GM19328 (cell line): ENCODE measurements around the gene PBRM1.
A peak's percentile ranks its signal among the peaks of the same experiment; 100 is the strongest.
"Not testable (repeated sequence)": the region's sequence is repeated elsewhere in the genome, so short reads cannot be mapped to it uniquely, and the experiment has no call there.

Experiments used
- ATAC-seq: cut with Tn5 transposase; IDR thresholded peaks from one replicate; pipeline ENCODE4 v1.9.1; 2021; ENCODE audit warnings: mild to moderate bottlenecking, moderate library complexity; ENCODE audit not compliant: unreplicated experiment

The PBRM1 gene

GRCh38 chr3:52685709-52686691, at the start of gene PBRM1, which contains the start of gene GNL3:
TSS of gene PBRM1 (minus strand) at chr3:52685913.
TSS of gene GNL3 (plus strand) at chr3:52686032. CDS start at chr3:52686093, 61 bp downstream.
- peak; percentile 63 for ATAC-seq

GRCh38 chr3:52733256-52733891, 47.7 kb upstream of the PBRM1 start:
- ATAC-seq: no peak

- no peak for ATAC-seq
Observed at GRCh38 chr3:52731590-52731989, 45.9 kb upstream of the PBRM1 start.

- ATAC-seq: no peak
Observed at GRCh38 chr3:52730681-52731080, 45.0 kb upstream of the PBRM1 start.

- not testable (repeated sequence) for ATAC-seq
Observed at GRCh38 chr3:52728753-52729152, 43.0 kb upstream of the PBRM1 start.

DNA sequence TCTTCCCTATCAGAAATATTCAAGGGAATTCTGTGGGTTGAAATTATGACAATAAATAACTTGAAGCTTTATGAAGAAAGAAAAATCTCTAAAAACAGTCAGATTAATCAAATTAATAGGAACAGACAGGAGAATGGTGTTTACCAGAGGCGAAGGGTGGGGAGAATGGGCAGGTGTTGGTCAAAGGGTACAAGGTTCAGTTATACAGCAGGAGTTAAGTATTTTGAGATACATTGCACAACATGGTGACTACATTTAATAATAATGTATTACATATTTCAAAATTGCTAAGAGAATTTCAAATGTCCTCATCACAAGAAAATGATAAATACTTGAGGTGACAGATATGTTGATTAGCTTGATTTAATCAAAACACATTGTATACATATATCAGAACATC, 38.8 kb upstream of the PBRM1 start:
- ATAC-seq: no peak

DNA sequence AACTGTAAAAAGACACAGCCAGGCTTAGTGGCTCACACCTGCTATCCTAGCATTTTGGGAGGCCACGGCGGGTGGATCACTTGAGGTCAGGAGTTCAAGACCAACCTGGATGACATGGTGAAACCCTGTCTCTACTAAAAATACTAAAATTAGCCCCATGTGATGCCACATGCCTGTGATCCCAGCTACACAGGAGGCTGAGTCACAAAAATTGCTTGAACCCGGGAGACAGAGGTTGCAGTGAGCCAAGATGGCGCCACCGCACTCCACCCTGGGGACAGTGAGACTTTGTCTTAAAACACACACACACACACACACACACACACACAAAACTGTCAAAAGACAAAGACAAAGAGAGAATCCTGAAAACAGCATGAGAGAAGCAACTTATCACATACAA, 38.2 kb upstream of the PBRM1 start:
- ATAC-seq: no peak

GRCh38 chr3:52722491-52722890, 36.8 kb upstream of the PBRM1 start:
- no peak for ATAC-seq

DNA sequence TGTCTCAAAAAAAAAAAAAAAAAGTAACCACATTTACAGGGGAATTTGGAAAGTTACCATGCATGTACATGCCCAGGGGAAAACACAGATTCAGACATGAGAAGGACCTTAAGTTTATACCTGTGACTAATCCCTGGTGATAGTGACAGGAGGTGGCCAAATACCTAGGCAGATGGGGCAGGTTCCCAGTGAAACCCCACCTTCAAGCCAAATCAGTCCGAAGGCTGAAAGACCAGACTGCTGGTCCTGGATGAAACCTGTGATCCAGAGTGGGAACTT, 36.0 kb upstream of the PBRM1 start:
- ATAC-seq: no peak

- no peak for ATAC-seq
Observed at GRCh38 chr3:52721002-52721729, 35.5 kb upstream of the PBRM1 start.

DNA sequence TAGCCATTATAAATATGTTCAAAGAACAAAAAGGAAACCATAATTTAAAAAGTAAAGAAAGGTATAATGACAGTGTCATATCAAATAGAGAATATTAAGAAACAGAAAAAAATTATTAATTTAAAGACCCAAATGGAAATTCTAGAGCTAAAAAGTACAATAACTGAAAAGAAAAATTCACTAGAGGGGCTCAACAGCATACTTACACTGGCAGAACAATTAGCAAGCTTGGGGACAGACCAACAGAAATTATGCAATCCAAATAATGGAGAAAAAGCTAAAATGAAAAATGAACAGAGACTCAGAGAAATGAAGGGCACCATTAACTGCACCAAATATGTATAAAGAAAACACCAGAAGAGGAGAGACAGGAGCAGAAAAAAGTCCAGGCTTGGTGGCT, 33.9 kb upstream of the PBRM1 start:
- no peak for ATAC-seq

DNA sequence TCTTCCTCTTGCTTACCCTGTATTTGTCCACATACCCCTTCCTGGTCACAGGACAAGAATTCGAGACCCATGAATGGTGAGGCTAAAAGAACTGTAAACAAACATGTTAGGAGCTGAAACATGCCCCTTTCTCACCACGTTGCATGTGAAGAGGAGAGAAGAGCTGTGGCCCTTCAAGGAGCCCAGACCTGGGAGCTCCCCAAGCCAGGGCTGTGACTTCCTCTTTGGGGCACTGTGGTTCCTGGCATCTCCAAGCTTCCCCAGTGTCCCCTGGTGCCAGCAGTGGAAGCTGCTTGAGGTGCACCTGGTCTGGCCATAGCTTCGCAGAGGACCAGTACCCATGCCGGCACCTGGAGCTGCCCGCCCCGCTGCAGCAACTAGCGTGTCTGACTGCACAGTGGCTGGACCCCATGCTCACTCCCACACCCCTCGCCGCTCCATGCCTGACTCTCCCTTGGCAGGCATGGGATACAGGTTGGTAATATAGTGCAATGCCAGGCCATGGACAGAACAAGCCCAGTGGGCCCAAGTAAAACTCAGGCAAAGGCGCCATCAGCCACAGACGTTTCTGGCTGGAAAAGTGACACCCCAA, 30.1 kb upstream of the PBRM1 start:
- no peak for ATAC-seq

DNA sequence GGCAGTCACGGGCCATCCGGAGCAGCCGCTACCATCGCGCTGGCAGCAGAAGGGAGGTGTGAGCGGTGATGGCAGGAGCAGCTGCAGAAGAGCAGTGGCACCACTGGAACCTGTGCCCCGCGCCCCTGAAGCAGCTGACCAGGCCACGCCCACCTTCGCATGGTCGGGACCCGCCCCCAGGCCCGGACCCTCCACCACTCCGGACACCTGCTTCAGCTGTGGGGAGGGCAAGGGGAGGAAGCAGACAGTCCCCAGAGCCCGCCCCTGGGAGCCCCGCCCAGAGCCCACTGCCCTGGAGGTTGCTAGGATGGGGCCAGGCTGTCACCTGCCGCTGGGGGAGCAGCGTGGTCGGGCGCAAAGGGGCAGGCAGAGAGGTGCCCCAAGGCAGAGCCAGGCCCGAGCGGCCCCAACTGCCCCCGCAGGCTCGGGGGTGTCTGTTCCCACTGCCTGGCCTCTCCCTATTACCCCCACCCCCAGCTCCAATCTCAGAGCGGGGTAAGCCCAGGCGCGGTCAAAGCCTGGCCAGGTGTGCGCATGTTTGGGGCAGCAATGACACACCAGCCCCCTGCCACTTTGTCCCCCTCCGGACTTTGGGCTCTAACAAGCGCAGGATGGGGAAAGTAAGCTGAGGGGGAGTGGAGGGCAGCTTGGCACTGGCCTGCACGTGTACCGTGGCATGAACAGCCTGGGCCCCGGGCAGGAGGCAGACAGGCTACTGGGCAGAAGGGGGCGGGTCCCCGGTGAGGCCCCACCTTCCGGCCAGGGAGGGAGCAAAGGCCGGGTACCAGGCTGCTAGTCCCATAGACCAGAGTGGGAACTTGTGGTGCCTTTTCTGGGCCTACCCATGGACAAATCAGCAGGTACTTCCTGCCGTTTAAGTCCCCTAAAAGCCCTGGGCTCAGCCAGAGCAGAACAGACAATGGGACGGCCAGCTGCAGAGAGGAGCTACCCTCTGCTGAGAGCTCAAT, 28.9 kb upstream of the PBRM1 start:
- no peak for ATAC-seq

DNA sequence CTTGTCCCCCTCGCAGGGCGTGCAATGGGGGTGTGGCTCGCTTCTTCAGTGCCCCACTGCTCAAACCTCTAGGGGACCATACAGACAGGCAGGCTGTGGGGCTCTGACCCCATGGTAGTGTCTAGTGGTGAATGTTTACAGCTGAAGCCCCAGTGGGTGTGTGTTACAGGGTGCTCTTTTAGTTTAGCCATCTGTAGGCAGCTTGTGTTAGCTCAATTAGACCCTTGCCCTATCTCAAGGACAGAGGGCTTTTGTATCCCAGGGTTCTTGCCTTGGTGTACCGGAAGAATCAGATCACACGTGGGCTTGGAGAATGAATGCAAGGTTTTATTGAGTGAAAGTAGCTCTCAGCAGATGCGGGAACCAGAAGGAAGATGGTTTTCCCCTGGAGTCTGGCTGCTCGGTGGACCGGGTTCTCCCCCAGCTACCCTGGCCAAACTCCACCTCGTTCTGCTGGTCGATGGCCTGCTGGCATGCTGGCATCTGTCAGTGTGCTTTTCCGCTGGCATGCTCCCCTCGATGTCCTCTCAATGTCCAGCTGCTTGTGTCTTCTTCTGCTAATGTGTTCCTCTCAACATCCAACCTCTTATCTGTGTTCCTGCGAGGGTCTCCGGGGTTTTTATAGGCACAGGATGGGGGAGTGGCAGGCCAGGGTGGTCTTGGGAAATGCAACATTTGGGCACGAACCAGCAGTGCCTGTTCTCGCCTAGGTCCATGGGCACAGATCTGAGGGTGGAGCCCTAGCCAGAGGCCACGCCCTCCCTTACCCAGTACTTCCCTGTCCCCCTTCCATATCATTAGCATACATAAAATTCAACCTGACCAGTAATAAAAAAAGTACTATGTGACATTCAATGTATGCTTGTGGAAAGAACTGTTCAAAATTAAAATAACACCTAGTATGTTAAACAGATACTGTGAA, 26.8 kb upstream of the PBRM1 start:
- no peak for ATAC-seq

DNA sequence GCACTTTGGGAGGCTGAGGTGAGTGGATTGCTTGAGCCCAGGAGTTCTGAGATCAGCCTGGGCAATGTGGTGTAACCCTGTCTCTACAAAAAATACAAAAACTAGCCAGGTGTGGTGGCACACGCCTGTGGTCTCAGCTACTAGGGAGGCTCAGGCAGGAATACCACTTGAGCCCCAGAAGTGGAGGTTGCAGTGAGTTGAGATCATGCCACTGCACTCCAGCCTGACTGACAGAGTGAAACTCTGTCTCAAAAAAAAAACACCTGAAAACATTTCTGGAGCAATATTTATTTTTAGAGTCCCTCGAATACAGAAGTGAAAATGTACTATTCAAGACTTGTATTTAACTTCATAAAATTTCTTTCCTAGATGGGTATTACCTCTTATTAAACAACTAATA, 24.8 kb upstream of the PBRM1 start:
- no peak for ATAC-seq

DNA sequence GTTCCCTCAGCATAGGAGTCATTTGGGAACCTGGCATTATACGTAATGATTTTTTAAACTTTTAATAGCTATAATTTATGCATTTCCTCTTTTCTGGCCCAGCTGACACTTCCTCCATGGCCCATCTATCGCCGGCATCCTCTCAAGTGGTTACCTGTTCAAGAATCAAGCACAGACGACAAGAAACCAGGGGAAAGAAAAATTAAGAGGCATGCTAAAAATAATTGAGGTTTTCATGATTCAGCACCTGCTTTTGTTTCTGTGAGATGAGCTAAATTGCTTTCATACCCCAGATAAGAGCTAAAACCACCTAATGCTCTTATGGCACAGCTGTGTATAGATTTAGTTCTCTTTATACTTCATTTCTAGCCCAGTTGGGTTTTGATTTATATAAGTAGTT, 21.9 kb upstream of the PBRM1 start:
- ATAC-seq: no peak

GRCh38 chr3:52705688-52706686, 20.3 kb upstream of the PBRM1 start, which contains the start of the genes GLT8D1 and SPCS1:
TSS of gene GLT8D1 (minus strand) at chr3:52705791. CDS start at chr3:52700460, 5,331 bp downstream.
TSS of gene SPCS1 (plus strand) at chr3:52706106. CDS start at chr3:52706247, 141 bp downstream.
- peak; percentile 76 for ATAC-seq

GRCh38 chr3:52705438-52705687, 19.6 kb upstream of the PBRM1 start:
- ATAC-seq: no peak
